CD4-positive, alpha-beta T cell (primary cell): ENCODE data around the gene TDRD10. TPM values are rescaled to one million over a fixed set of nuclear protein-coding genes. Genes with fewer than 3 reads are reported as not detected.

ENCODE experiments used
- ATAC-seq: fragments of 200-7000 bp; cut with Tn5 transposase; one replicate; pipeline ENCODE4 v1.10.0; 2022; ENCODE audit warnings: mild to moderate bottlenecking; ENCODE audit not compliant: poor library complexity
- CTCF ChIA-PET: fragments of 350-600 bp; sonication (Branson Sonifier 250); formaldehyde crosslinking; loops from one replicate; lab custom pipeline; 2021; ENCODE audit warnings: antibody characterized with exemption, inconsistent platforms; lab: Charles Lee
- POLR2A ChIA-PET: fragments of 350-600 bp; sonication (Branson Sonifier 250); formaldehyde crosslinking; loops from one replicate; lab custom pipeline; 2021; ENCODE audit warnings: antibody characterized with exemption, inconsistent platforms; lab: Charles Lee
- DNase-seq, 14 experiments: peaks; one replicate each; pipeline ENCODE4 v3.0.0-alpha.2; 2013 to 2020; ENCODE audit warnings: mixed read lengths in 2 of 14
- H3K27ac ChIP-seq, 2 donors: one replicate each; pipeline versions ENCODE4 v1.5.1 to v1.7.0; 2013; ENCODE audit warnings: low read length in 2 of 2, low read depth in 1 of 2, mild to moderate bottlenecking in 1 of 2
- H3K27me3 ChIP-seq, 2 experiments: 1 replicate in 1 of 2; 2 replicates in 1 of 2; pipeline versions ENCODE4 v1.6.1 to v1.7.0; 2013; ENCODE audit warnings: low read length in 2 of 2, control low read depth in 1 of 2, mild to moderate bottlenecking in 1 of 2, moderate library complexity in 1 of 2; ENCODE audit not compliant: insufficient read depth in 2 of 2, control insufficient read depth in 1 of 2
- H3K36me3 ChIP-seq: one replicate; pipeline ENCODE4 v1.6.1; 2013; ENCODE audit warnings: low read length, control low read depth; ENCODE audit not compliant: insufficient read depth
- H3K4me1 ChIP-seq: one replicate; pipeline ENCODE4 v1.6.1; 2013; ENCODE audit warnings: low read length, control low read depth; ENCODE audit not compliant: insufficient read depth
- H3K4me3 ChIP-seq: one replicate; pipeline ENCODE4 v1.5.1; 2013; ENCODE audit warnings: mild to moderate bottlenecking, low read length, moderate library complexity
- H3K9me3 ChIP-seq, 2 experiments: 1 replicate in 1 of 2; 2 replicates in 1 of 2; pipeline versions ENCODE4 v1.6.1 to v1.7.0; 2013; ENCODE audit warnings: low read length in 2 of 2, mild to moderate bottlenecking in 2 of 2, control low read depth in 1 of 2, moderate library complexity in 1 of 2; ENCODE audit not compliant: control insufficient read depth in 1 of 2, insufficient read depth in 1 of 2
- H3K27ac Mint-ChIP-seq: one replicate; pipeline ENCODE4 v1.8.0; 2020; ENCODE audit warnings: mixed read lengths
- H3K27me3 Mint-ChIP-seq: one replicate; pipeline ENCODE4 v1.8.0; 2021; ENCODE audit warnings: mixed read lengths
- H3K36me3 Mint-ChIP-seq: one replicate; pipeline ENCODE4 v1.8.0; 2021; ENCODE audit warnings: low read depth, mixed read lengths
- H3K4me1 Mint-ChIP-seq: one replicate; pipeline ENCODE4 v1.8.0; 2021; ENCODE audit warnings: low read depth, mixed read lengths
- H3K4me3 Mint-ChIP-seq: one replicate; pipeline ENCODE4 v1.8.0; 2020; ENCODE audit warnings: mild to moderate bottlenecking, mixed read lengths
- H3K9me3 Mint-ChIP-seq: one replicate; pipeline ENCODE4 v1.8.0; 2020; ENCODE audit warnings: mixed read lengths
- intact Hi-C, 2 experiments: fragments of 100-400 bp; cut with DNase I in 1 of 2; cut with micrococcal nuclease in 1 of 2; formaldehyde crosslinking; loops; one replicate each; pipeline versions ENCODE4 v1.15.1 to v1.9.0; 2023 to 2025; cut with DNase I, micrococcal nuclease
- total RNA-seq, 174 experiments: library from RNA in 2 of 174; stranded (reverse) in 2 of 174; gene quantifications; one replicate each; pipeline ENCODE4 v1.2.3 and lab custom pipeline; 2021 to 2026
- TF ChIP-seq, protein P1 (sequence below): fragments of 200-600 bp; IDR thresholded peaks from one replicate; pipeline ENCODE4 v1.8.0; 2022; ENCODE audit warnings: antibody characterized with exemption, mild to moderate bottlenecking

The TDRD10 gene
- total RNA-seq, 2 experiments from 2014 or later: not detected

GRCh38 chr1:154466206-154466605 is 35.8 kb upstream of the TDRD10 start:
- TF ChIP-seq, protein P1, sequence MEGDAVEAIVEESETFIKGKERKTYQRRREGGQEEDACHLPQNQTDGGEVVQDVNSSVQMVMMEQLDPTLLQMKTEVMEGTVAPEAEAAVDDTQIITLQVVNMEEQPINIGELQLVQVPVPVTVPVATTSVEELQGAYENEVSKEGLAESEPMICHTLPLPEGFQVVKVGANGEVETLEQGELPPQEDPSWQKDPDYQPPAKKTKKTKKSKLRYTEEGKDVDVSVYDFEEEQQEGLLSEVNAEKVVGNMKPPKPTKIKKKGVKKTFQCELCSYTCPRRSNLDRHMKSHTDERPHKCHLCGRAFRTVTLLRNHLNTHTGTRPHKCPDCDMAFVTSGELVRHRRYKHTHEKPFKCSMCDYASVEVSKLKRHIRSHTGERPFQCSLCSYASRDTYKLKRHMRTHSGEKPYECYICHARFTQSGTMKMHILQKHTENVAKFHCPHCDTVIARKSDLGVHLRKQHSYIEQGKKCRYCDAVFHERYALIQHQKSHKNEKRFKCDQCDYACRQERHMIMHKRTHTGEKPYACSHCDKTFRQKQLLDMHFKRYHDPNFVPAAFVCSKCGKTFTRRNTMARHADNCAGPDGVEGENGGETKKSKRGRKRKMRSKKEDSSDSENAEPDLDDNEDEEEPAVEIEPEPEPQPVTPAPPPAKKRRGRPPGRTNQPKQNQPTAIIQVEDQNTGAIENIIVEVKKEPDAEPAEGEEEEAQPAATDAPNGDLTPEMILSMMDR: no peak
- ChIA-PET CTCF (interaction anchor here (1.4 to 3.4 kb wide), 2 partner anchors 14 to 63 kb away, joined by 4 to 21 read pairs; no protein-coding TSS in a partner anchor), POLR2A (interaction anchor here (1.1 to 4.0 kb wide), 8 partner anchors 26 to 246 kb away, joined by 3 to 66 read pairs (median 7); partner anchors contain the start of gene UBAP2L)
- H3K4me1 Mint-ChIP-seq: peaks cover 78% of the 10 kb centered on the region
- Histone ChIP-seq H3K36me3 (peaks cover 21% of the 10 kb centered on the region), H3K27ac (peak overlapping the region; percentile 49 to 61), H3K27me3 (no peaks in the 10 kb centered on the region), H3K4me3 (no peak overlapping the region), H3K9me3 (no peaks in the 10 kb centered on the region), H3K4me1 (peaks cover 84% of the 10 kb centered on the region)
- no peaks in the 10 kb centered on the region for H3K27me3 Mint-ChIP-seq
- peak in 2 of 14 experiments; percentile 19 to 34 for DNase-seq
- H3K36me3 Mint-ChIP-seq: peaks cover 18% of the 10 kb centered on the region
- intact Hi-C loops: loop anchor here in 1 of 2 experiments (5.0 kb wide), 1 partner anchor 124 kb away; no protein-coding TSS in a partner anchor
- peak overlapping the region; percentile 49 for H3K4me3 Mint-ChIP-seq
- ATAC-seq: no peak
- peak overlapping the region; percentile 93 for H3K27ac Mint-ChIP-seq
- no peaks in the 10 kb centered on the region for H3K9me3 Mint-ChIP-seq

- DNase-seq: peak in 2 of 14 experiments; percentile 35 to 49
- Histone ChIP-seq H3K27me3 (no peaks in the 10 kb centered on the region), H3K27ac (peak overlapping the region; percentile 49 to 61), H3K36me3 (peaks cover 19% of the 10 kb centered on the region), H3K9me3 (no peaks in the 10 kb centered on the region), H3K4me1 (peaks cover 76% of the 10 kb centered on the region), H3K4me3 (no peak overlapping the region)
- no peaks in the 10 kb centered on the region for H3K9me3 Mint-ChIP-seq
- ChIA-PET CTCF (interaction anchor here (0.8 to 1.7 kb wide), 4 partner anchors 12 to 61 kb away, joined by 3 to 9 read pairs (median 4); partner anchors contain the start of gene IL6R), POLR2A (interaction anchor here (0.9 to 2.6 kb wide), 6 partner anchors 13 to 247 kb away, joined by 3 to 9 read pairs (median 6); partner anchors contain the start of gene UBAP2L)
- H3K27me3 Mint-ChIP-seq: no peaks in the 10 kb centered on the region
- H3K4me1 Mint-ChIP-seq: peaks cover 77% of the 10 kb centered on the region
- no peak for ATAC-seq
- TF ChIP-seq, protein P1: no peak
- intact Hi-C loops: loop anchor here in 1 of 2 experiments (5.0 kb wide), 1 partner anchor 125 kb away; no protein-coding TSS in a partner anchor
- H3K4me3 Mint-ChIP-seq: peak overlapping the region; percentile 74
- H3K27ac Mint-ChIP-seq: peak overlapping the region; percentile 93
- peaks cover 15% of the 10 kb centered on the region for H3K36me3 Mint-ChIP-seq
These were observed 35.0 kb upstream of the TDRD10 start for GRCh38 chr1:154466921-154467417.

DNA sequence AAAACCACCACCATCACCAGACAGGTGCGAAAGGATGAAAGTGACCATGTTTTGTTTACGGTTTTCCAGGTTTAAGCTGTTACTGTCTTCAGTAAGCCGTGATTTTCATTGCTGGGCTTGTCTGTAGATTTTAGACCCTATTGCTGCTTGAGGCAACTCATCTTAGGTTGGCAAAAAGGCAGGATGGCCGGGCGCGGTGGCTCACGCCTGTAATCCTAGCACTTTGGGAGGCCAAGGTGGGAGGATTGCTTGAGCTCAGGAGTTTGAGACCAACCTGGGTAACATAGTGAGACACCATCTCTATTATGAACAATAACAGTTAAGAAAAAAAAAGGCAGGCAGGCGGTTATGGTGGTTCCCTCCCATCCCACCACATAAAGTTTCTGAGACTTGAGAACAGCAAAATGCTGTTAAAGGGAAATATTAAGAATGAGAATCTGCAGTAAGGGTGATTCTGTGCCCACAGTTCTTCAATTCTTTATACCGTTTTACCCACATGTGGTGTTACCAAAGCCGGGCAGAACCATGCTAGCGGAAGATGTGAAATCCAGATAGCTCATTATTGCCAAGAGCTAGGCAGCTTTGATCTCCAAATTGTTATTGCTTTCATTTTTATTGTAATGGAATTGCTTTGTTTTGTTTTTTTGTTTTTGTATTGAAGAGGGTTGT is 34.5 kb upstream of the TDRD10 start:
- CTCF ChIA-PET: interaction anchor here (0.8 to 1.7 kb wide), 5 partner anchors 12 to 585 kb away, joined by 3 to 9 read pairs (median 3); partner anchors contain the start of gene IL6R
- peaks cover 77% of the 10 kb centered on the region for H3K4me1 Mint-ChIP-seq
- Histone ChIP-seq H3K9me3 (no peaks in the 10 kb centered on the region), H3K27me3 (no peaks in the 10 kb centered on the region), H3K27ac (peak overlapping the region; percentile 49 to 61), H3K36me3 (peaks cover 19% of the 10 kb centered on the region), H3K4me3 (no peak overlapping the region), H3K4me1 (peaks cover 70% of the 10 kb centered on the region)
- peak overlapping the region; percentile 74 for H3K4me3 Mint-ChIP-seq
- peaks cover 12% of the 10 kb centered on the region for H3K36me3 Mint-ChIP-seq
- peak overlapping the region; percentile 93 for H3K27ac Mint-ChIP-seq
- TF ChIP-seq, protein P1: no peak
- DNase-seq (peak in 3 of 14 experiments; percentile 50 to 58 (median 53)), ATAC-seq (no peak)
- H3K9me3 Mint-ChIP-seq: no peaks in the 10 kb centered on the region
- intact Hi-C loops: loop anchor here (2.0 to 5.0 kb wide), 2 partner anchors 61 to 125 kb away; no protein-coding TSS in a partner anchor
- POLR2A ChIA-PET: interaction anchor here (0.7 to 2.0 kb wide), 11 partner anchors 8 to 115 kb away, joined by 3 to 9 read pairs (median 4); no protein-coding TSS in a partner anchor
- no peaks in the 10 kb centered on the region for H3K27me3 Mint-ChIP-seq
